Kidney (tissue), 14 donors: ENCODE data around the gene BIRC5. TPM values are rescaled to one million over a fixed set of nuclear protein-coding genes. Genes with fewer than 3 reads are reported as not detected.

Source experiments
- DNase-seq, 5 donors: peaks; one replicate each; pipeline ENCODE4 v3.0.0-alpha.2; 2013 to 2020
- FAIRE-seq: peaks from 2 replicates; lab custom pipeline; 2012; peaks lifted over from hg19 to GRCh38; lab: Jason Lieb, UNC
- H3K27ac ChIP-seq, 2 donors: one replicate each; pipeline ENCODE4 v1.7.0; 2013; ENCODE audit warnings: low read depth in 2 of 2, low read length in 2 of 2, inconsistent platforms in 1 of 2
- H3K27me3 ChIP-seq: one replicate; pipeline ENCODE4 v1.7.1; 2013; ENCODE audit warnings: low read length, inconsistent platforms; ENCODE audit not compliant: control insufficient read depth, insufficient read depth
- H3K36me3 ChIP-seq, 3 donors: one replicate each; pipeline versions ENCODE4 v1.7.0 to v1.7.1; 2013; ENCODE audit warnings: low read length in 3 of 3, control low read depth in 1 of 3, inconsistent platforms in 1 of 3; ENCODE audit not compliant: insufficient read depth in 3 of 3, control insufficient read depth in 2 of 3
- H3K4me1 ChIP-seq, 3 donors: one replicate each; pipeline versions ENCODE4 v1.7.0 to v1.7.1; 2013; ENCODE audit warnings: low read length in 3 of 3, inconsistent platforms in 1 of 3, low read depth in 1 of 3; ENCODE audit not compliant: control insufficient read depth in 2 of 3, insufficient read depth in 2 of 3
- H3K4me3 ChIP-seq, 3 donors: one replicate each; pipeline versions ENCODE4 v1.7.0 to v1.8.1; 2013; ENCODE audit warnings: low read length in 3 of 3, control low read depth in 1 of 3, inconsistent platforms in 1 of 3
- H3K9ac ChIP-seq, 3 donors: one replicate each; pipeline versions ENCODE4 v1.7.0 to v1.7.1; 2013; ENCODE audit warnings: low read length in 3 of 3, control low read depth in 1 of 3, inconsistent platforms in 1 of 3
- H3K9me3 ChIP-seq, 3 donors: one replicate each; pipeline versions ENCODE4 v1.7.0 to v1.7.1; 2013; ENCODE audit warnings: low read length in 3 of 3, control low read depth in 1 of 3, inconsistent platforms in 1 of 3; ENCODE audit not compliant: control insufficient read depth in 2 of 3, insufficient read depth in 1 of 3
- CTCF ChIP-seq: IDR thresholded peaks from 3 replicates; pipeline ENCODE4 v1.5.1; 2012; ENCODE audit warnings: mild to moderate bottlenecking, moderate library complexity, borderline replicate concordance; ENCODE audit not compliant: insufficient read depth; ENCODE audit errors: extremely low read depth
- intact Hi-C: fragments of 100-400 bp; cut with DNase I; formaldehyde crosslinking; loops from one replicate; pipeline ENCODE4 v1.11.1; 2022
- polyA plus RNA-seq: library from polyadenylated mRNA; stranded (reverse); fragments of 350-450 nt; fragmentation: Illumina TruSeq; extraction: RNeasy Lipid Tissue Mini Kit (QIAGEN cat#74804); gene quantifications from one replicate; pipeline ENCODE4 v1.2.3, GENCODE V29; 2014; ENCODE audit warnings: low read depth, low replicate concordance; ENCODE audit not compliant: insufficient read depth
- total RNA-seq: library from RNA; stranded (reverse); fragmentation: NEBNext Ultra II Directional; extraction: Animal tissue kit (Norgen Biotek cat#: 25700); gene quantifications from one replicate; pipeline ENCODE4 v1.2.1, GENCODE V29; 2021
- donor health status: control.
- donor health status: control.
- donor health status: control.
- donor health status: control.
- donor health status: control.
- donor health status: DM: yes; HTN: yes; CAD: no.
- donor health status: Normal renal cell carcinoma (clear cell type).

The BIRC5 gene
- total and polyA plus RNA-seq, 2 donors from 2014 or later: 0.26 to 1.7 TPM

- no peak overlapping the region for H3K9ac ChIP-seq
Observed at GRCh38 chr17:78205124-78205775, 8.8 kb upstream of the BIRC5 start.

DNA sequence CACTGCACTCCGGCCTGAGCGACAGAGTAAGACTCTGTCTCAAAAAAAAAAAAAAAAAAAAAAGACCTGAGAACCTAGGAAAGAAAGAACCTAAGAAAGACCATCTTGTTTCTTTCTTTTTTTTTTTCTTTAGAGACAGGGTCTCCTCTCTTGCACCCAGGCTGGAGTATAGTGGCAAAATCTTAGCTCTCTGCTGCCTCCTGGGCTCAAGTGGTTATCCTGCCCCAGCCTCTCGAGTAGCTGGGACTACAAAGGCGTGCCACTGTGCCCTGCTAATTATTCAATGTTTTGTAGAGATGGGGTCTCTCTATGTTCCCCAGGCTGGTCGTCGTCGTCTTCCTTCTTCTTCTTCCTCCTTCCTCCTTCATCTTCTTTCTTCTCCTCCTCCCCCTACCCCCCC, 7.8 kb upstream of the BIRC5 start:
- Histone ChIP-seq H3K9ac (no peak overlapping the region), H3K9me3 (no peaks in the 10 kb centered on the region), H3K36me3 (peaks cover 0 to 17% (median 9%) of the 10 kb centered on the region in 3 donors), H3K27me3 (no peaks in the 10 kb centered on the region), H3K27ac (no peak overlapping the region), H3K4me1 (no peaks in the 10 kb centered on the region), H3K4me3 (no peak overlapping the region)
- DNase-seq: no peak
- no peak for FAIRE-seq
- no peak for TF ChIP-seq CTCF
- intact Hi-C loops: no loop called here

More at GRCh38 chr17:78205124-78205775, 8.8 kb upstream of the BIRC5 start:
- Histone ChIP-seq H3K27ac (no peak overlapping the region), H3K4me3 (no peak overlapping the region), H3K36me3 (peaks cover 0 to 17% (median 9%) of the 10 kb centered on the region in 3 donors), H3K4me1 (no peaks in the 10 kb centered on the region), H3K9me3 (no peaks in the 10 kb centered on the region), H3K27me3 (no peaks in the 10 kb centered on the region)
- intact Hi-C loops: no loop called here
- no peak for TF ChIP-seq CTCF
- FAIRE-seq (no peak), DNase-seq (peak in 1 of 5 donors; percentile 58)

GRCh38 chr17:78208486-78208885, 5.6 kb upstream of the BIRC5 start:
- Histone ChIP-seq H3K27me3 (no peaks in the 10 kb centered on the region), H3K9me3 (no peaks in the 10 kb centered on the region), H3K36me3 (peaks cover 0 to 13% (median 7%) of the 10 kb centered on the region in 3 donors), H3K27ac (no peak overlapping the region), H3K4me1 (no peaks in the 10 kb centered on the region), H3K9ac (no peak overlapping the region), H3K4me3 (no peak overlapping the region)
- DNase-seq: no peak
- intact Hi-C loops: no loop called here
- no peak for TF ChIP-seq CTCF
- no peak for FAIRE-seq
